Erythroblast (primary cell): ENCODE measurements around the gene NUDT12.

Experiments used
- GATA1 ChIP-seq: IDR thresholded peaks from 2 replicates; pipeline ENCODE4 v1.6.1; 2011; ENCODE audit warnings: low read depth, mild to moderate bottlenecking, control low read depth, low read length, moderate library complexity
- POLR2A ChIP-seq: IDR thresholded peaks from 2 replicates; pipeline ENCODE4 v1.6.1; 2011; ENCODE audit warnings: mild to moderate bottlenecking, low read length

DNA sequence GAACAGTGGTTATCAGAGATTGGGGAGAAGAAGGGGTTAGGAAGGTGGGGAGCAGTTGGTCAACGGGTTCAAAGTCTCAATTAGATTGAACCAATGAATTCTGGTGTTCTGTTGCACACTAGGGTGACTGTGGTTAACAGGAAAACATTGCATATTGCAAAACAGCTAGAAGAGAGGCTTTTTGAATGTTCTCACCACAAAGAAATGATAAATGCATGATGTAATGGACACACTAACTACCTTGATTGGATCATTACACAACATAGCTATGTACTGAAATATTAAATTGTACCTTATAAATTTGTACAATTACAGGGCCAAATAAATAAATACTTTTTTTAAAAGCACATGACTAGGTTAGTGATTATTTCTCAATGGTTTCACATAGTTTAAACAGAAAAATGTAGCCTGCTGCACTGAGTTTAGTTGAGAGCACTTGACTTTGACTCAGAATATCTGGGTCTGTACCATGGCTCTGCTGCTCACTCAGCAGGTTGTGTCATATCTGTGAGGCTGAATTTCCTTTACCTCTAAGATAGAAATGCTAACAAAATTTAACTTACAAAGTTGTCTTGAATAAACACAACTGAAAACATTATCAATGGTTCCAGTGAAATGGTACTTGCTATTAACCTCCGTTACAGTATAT is 30.4 kb downstream of the NUDT12 start:
- TF ChIP-seq POLR2A: no peak
- TF ChIP-seq GATA1: no peak
